ENCODE measurements around the gene ARR3. TPM values are rescaled to one million over a fixed set of nuclear protein-coding genes. Genes with fewer than 3 reads are reported as not detected.
A peak's percentile ranks its signal among the peaks of the same experiment; 100 is the strongest.

The ARR3 gene
- total RNA-seq (not detected in 2 replicates), polyA plus RNA-seq (0.10 and 0.32 TPM in 2 replicates)

- no peak for TF ChIP-seq CTCF (IDR thresholded peaks at IDR 0.05; ENCODE audit: low read depth, low read length)
- Histone ChIP-seq H3K4me3 (no peak within 1 kb of the TSS), H3K27me3 (no peaks in the 10 kb centered on the region), H3K27ac (no peak within 1 kb of the TSS), H3K9me3 (ENCODE audit: low read depth) (no peaks in the 10 kb centered on the region), H3K36me3 (no peaks in the 10 kb centered on the region), H3K4me1 (ENCODE audit: low read depth) (no peaks in the 10 kb centered on the region)
- DNase-seq (ENCODE audit: low read depth in 1 of 2, low spot score in 1 of 2), result no peak
These were observed at the start of gene ARR3 for GRCh38 chrX:70268034-70268433. TSS of gene ARR3 (plus strand) at chrX:70268334. CDS start at chrX:70269386, 1,052 bp downstream.

- no peaks in the 10 kb centered on the region for H3K9me3 ChIP-seq (ENCODE audit: low read depth)
- peak in 1 of 2 donors; percentile 5 for DNase-seq (ENCODE audit: low read depth in 1 of 2, low spot score in 1 of 2)
- TF ChIP-seq CTCF (IDR thresholded peaks at IDR 0.05; ENCODE audit: low read depth, low read length), result no peak
These were observed 48.0 kb upstream of the ARR3 start for GRCh38 chrX:70219938-70220764.

GRCh38 chrX:70226048-70226447 lies 42.1 kb upstream of the ARR3 start:
- Histone ChIP-seq H3K4me1 (ENCODE audit: low read depth) (no peaks in the 10 kb centered on the region), H3K9me3 (ENCODE audit: low read depth) (no peaks in the 10 kb centered on the region), H3K27me3 (no peaks in the 10 kb centered on the region), H3K27ac (no peak overlapping the region), H3K4me3 (no peak overlapping the region), H3K36me3 (no peaks in the 10 kb centered on the region)
- DNase-seq (ENCODE audit: low read depth in 1 of 2, low spot score in 1 of 2), result no peak
- TF ChIP-seq CTCF (IDR thresholded peaks at IDR 0.05; ENCODE audit: low read depth, low read length), result no peak

More at GRCh38 chrX:70219938-70220764, 48.0 kb upstream of the ARR3 start:
- no peak overlapping the region for H3K4me3 ChIP-seq
- H3K36me3 ChIP-seq, result no peaks in the 10 kb centered on the region
- no peaks in the 10 kb centered on the region for H3K4me1 ChIP-seq (ENCODE audit: low read depth)
- no peak overlapping the region for H3K27ac ChIP-seq
- no peaks in the 10 kb centered on the region for H3K27me3 ChIP-seq

GRCh38 chrX:70226687-70227086 lies 41.4 kb upstream of the ARR3 start:
- Histone ChIP-seq H3K27me3 (no peaks in the 10 kb centered on the region), H3K4me3 (no peak overlapping the region), H3K4me1 (ENCODE audit: low read depth) (no peaks in the 10 kb centered on the region), H3K9me3 (ENCODE audit: low read depth) (no peaks in the 10 kb centered on the region), H3K27ac (no peak overlapping the region), H3K36me3 (no peaks in the 10 kb centered on the region)
- no peak for TF ChIP-seq CTCF (IDR thresholded peaks at IDR 0.05; ENCODE audit: low read depth, low read length)
- DNase-seq (ENCODE audit: low read depth in 1 of 2, low spot score in 1 of 2), result no peak

GRCh38 chrX:70231666-70232065 lies 36.5 kb upstream of the ARR3 start:
- Histone ChIP-seq H3K36me3 (no peaks in the 10 kb centered on the region), H3K27me3 (no peaks in the 10 kb centered on the region), H3K9me3 (ENCODE audit: low read depth) (no peaks in the 10 kb centered on the region), H3K4me1 (ENCODE audit: low read depth) (no peaks in the 10 kb centered on the region), H3K4me3 (no peak overlapping the region), H3K27ac (no peak overlapping the region)
- peak; percentile 0 to 70 for DNase-seq (ENCODE audit: low read depth in 1 of 2, low spot score in 1 of 2)
- no peak for TF ChIP-seq CTCF (IDR thresholded peaks at IDR 0.05; ENCODE audit: low read depth, low read length)
